ENCODE results near the gene GFRA1.

Gene GFRA1

DNA sequence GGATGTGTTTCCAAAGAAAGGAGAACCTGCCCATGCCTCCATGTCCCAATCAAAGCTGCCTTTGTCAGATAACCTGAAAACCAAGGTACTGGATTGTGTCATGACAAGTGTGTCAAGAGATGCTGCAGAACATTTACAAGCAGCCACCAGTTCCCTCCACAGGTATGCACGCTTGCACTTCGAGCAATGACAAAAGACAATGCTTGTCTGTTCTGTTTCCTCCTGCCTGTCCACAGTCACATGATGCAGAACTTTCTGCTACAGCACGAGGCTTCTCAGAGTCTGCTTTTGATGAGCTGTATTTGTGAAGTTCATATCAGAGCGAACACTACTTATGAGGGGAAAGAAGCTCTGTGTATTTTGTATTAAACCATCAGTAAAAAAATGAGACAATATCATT, 209.9 kb downstream of the GFRA1 start:
- no peak overlapping the region for H3K4me3 ChIP-seq (ENCODE audit: low read depth, low read length)
- TF ChIP-seq, protein P1, sequence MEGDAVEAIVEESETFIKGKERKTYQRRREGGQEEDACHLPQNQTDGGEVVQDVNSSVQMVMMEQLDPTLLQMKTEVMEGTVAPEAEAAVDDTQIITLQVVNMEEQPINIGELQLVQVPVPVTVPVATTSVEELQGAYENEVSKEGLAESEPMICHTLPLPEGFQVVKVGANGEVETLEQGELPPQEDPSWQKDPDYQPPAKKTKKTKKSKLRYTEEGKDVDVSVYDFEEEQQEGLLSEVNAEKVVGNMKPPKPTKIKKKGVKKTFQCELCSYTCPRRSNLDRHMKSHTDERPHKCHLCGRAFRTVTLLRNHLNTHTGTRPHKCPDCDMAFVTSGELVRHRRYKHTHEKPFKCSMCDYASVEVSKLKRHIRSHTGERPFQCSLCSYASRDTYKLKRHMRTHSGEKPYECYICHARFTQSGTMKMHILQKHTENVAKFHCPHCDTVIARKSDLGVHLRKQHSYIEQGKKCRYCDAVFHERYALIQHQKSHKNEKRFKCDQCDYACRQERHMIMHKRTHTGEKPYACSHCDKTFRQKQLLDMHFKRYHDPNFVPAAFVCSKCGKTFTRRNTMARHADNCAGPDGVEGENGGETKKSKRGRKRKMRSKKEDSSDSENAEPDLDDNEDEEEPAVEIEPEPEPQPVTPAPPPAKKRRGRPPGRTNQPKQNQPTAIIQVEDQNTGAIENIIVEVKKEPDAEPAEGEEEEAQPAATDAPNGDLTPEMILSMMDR (IDR thresholded peaks at IDR 0.05; ENCODE audit: insufficient read depth, low read depth, low read length, missing control alignments), result no peak
- DNase-seq (ENCODE audit: low read depth), result no peak

DNA sequence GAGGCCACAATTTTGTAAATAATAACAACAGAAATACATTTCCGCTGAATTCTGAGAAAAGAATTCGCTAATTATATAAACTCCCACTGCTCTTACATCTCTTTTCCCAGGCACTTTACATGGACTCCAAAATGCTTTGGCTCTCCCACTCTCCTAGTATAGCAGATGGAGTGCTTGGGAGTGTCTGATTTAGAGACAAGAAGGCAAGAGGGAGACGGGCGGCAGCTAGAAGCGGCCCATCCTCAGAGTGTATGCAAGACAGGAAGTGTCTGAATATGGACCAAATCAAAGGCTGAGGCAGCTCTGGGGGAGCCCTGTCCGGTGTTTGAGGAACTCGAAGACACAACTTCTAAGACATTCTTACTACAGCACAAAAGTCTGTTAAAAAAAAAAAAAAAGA, 212.1 kb downstream of the GFRA1 start:
- TF ChIP-seq, protein P1 (IDR thresholded peaks at IDR 0.05; ENCODE audit: insufficient read depth, low read depth, low read length, missing control alignments), result no peak
- H3K4me3 ChIP-seq (ENCODE audit: low read depth, low read length), result no peak overlapping the region
- no peak for DNase-seq (ENCODE audit: low read depth)

DNA sequence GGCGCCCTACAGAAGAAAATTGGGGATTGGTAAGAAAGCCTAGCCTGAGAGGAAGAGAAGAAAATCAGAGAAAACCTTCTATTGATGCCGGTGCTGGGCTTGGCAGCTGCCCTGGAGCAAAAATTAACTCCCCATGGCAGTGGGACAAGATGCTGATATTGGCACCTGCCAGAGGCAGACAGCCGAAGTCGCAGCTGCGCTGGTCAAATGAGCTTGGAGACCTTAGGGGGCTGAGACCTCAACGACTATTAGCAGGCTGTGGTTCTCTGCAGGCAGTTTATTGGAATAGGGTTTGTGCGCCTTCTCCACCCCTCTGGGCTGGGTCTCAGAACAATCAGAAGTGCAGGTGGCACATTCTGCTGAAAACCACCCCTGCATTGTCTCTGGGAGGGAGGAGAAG, 213.7 kb downstream of the GFRA1 start:
- TF ChIP-seq, protein P1 (IDR thresholded peaks at IDR 0.05; ENCODE audit: insufficient read depth, low read depth, low read length, missing control alignments), result no peak
- no peak overlapping the region for H3K4me3 ChIP-seq (ENCODE audit: low read depth, low read length)
- no peak for DNase-seq (ENCODE audit: low read depth)

DNA sequence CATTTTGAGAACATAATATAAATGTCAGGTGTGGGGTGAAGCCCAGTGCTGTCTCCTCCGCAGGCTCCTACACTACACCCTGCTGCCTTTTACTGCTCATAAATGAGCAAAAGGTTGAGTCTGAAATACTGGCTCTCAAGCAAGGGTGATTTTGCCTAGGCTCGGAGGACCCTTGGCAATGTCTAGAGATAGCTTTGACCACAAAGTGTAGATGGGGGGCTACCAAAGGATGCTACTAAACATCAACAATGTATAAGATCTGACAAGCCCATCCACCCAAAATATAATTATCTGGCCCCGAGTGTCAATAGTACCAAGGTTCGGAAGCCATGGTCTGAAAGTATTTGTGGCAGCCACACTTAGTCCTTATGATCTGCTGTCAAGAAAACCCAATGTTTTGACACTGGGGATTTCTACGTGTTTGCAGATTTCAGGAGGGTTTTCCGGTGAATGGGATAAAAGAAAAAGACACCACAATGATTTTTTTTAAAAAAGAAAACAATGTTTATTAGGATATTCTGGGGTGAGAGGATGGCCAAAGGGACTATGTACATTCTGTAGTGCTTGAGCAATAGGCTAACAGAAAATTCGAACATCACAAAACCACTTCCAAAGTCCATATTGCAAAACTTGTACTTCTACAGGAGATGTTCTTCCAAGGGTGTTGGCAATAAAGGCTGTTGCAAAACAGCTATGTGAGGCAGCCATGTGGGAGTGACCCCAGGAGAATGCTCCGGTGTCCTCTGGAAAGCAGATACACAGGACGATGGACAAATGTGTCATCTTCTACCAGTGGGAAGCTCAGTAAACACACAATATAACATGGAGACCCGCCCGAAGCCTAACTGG, 216.3 kb downstream of the GFRA1 start:
- DNase-seq (ENCODE audit: low read depth), result no peak
- TF ChIP-seq, protein P1 (IDR thresholded peaks at IDR 0.05; ENCODE audit: insufficient read depth, low read depth, low read length, missing control alignments), result no peak
- no peak overlapping the region for H3K4me3 ChIP-seq (ENCODE audit: low read depth, low read length)

DNA sequence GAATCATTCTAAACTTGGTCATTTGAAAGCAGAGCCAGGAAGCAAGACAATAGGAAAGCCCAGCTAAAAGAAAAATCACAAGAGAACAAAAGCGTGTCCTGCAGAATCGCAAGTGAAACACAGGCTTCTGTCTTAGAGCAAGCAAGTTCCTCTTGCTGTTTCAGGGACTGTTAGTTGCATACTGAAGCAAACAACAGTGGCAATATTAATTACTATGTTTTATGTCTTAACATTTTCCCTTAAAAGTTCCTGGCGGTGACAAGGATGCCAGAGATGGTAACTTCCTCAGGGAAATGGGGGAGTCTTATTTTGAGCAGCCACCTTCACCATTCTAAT, 217.1 kb downstream of the GFRA1 start:
- DNase-seq (ENCODE audit: low read depth), result no peak
- TF ChIP-seq, protein P1 (IDR thresholded peaks at IDR 0.05; ENCODE audit: insufficient read depth, low read depth, low read length, missing control alignments), result no peak
- no peak overlapping the region for H3K4me3 ChIP-seq (ENCODE audit: low read depth, low read length)

DNA sequence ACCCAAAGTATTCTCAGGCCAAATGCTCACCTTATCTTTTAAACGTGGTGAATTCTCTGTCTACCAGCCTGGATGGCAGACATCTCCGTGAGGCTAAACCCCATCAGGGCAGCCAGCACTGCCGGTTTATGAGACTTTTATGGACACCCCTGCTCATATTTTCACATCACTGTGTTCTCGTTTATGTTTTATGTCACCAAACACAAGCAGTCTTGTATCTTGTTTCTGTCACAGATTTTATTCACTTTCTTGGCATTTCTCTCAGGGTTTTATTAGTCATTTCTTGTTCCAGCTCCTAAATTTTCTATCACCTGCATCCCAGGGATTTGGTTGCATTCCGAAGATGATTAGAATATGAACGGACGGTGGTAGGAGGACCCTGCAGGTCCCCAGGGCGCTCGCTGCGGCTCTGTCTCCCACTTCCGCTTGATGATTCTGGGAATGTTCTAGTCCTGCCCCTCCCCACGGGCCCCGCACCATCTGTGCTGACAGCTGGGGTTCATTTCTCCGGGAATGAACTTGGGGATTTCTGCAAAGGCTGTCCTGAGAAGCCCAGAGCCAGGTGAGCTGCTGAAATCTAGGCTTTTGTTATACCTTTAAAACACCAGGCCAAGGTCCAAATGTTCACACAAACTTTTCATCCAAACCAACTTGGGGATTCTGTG, 217.6 kb downstream of the GFRA1 start:
- H3K4me3 ChIP-seq (ENCODE audit: low read depth, low read length), result no peak overlapping the region
- TF ChIP-seq, protein P1 (IDR thresholded peaks at IDR 0.05; ENCODE audit: insufficient read depth, low read depth, low read length, missing control alignments), result no peak
- DNase-seq (ENCODE audit: low read depth), result no peak
